ENCODE data around the gene ABLIM1.

DNA sequence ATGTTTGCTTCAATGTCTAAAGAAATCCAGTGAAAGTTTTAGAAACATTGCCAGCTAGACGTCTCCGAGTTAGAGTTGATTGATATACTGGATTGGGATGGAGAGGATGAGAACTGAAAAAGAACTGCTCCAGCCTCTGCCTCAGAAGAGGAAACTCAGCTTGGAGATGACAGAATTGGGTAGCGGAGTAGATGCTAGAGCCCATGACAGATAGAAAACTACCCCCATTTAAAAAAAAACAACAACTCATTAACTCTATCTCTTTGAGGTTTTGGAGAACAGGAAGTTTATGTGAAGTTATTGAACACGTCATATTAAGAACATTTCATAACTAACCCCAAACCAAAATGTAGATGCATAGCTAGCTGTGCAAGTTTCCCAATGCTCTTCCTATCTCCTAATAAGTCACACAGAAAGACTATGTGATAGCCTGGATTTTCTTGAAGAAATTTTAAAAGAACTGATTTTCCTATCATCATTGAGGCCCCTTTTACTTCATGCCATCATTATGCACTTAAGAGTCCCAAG is 225.4 kb downstream of the ABLIM1 start:
- TF ChIP-seq REST (IDR thresholded peaks at IDR 0.05; ENCODE audit: insufficient read depth in 1 of 2, low read depth in 2 of 2, low read length in 2 of 2) (no peak), TAF1 (IDR thresholded peaks at IDR 0.05; ENCODE audit: borderline replicate concordance, insufficient read depth, low read length) (no peak)
